Peyer's patch (tissue), 4 donors: ENCODE measurements around the gene ETV4.

ENCODE experiments used
- POLR2A ChIP-seq, 2 donors: fragments of 450-650 bp; IDR thresholded peaks; one replicate each; pipeline ENCODE4 v1.5.1; 2017; ENCODE audit warnings: antibody characterized with exemption in 2 of 2, mild to moderate bottlenecking in 2 of 2, moderate library complexity in 2 of 2
- TF ChIP-seq, protein P1 (sequence below), 6 experiments: fragments of 450-650 bp in 4 of 6; fragments of 200-600 bp in 2 of 6; sonication (generic) in 1 of 6; IDR thresholded peaks; one replicate each; pipeline ENCODE4 v1.5.1; 2017 to 2019; ENCODE audit warnings: antibody characterized with exemption in 6 of 6, mild to moderate bottlenecking in 3 of 6, moderate library complexity in 1 of 6

- no peak for TF ChIP-seq POLR2A (IDR thresholded peaks at IDR 0.05)
- TF ChIP-seq, protein P1, sequence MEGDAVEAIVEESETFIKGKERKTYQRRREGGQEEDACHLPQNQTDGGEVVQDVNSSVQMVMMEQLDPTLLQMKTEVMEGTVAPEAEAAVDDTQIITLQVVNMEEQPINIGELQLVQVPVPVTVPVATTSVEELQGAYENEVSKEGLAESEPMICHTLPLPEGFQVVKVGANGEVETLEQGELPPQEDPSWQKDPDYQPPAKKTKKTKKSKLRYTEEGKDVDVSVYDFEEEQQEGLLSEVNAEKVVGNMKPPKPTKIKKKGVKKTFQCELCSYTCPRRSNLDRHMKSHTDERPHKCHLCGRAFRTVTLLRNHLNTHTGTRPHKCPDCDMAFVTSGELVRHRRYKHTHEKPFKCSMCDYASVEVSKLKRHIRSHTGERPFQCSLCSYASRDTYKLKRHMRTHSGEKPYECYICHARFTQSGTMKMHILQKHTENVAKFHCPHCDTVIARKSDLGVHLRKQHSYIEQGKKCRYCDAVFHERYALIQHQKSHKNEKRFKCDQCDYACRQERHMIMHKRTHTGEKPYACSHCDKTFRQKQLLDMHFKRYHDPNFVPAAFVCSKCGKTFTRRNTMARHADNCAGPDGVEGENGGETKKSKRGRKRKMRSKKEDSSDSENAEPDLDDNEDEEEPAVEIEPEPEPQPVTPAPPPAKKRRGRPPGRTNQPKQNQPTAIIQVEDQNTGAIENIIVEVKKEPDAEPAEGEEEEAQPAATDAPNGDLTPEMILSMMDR (IDR thresholded peaks at IDR 0.05): no peak
Measured at GRCh38 chr17:43573579-43574321, 27.6 kb upstream of the ETV4 start.
